HG02938 (cell line): ENCODE data around the gene NEUROG3.
"Not testable (repeated sequence)": the region's sequence is repeated elsewhere in the genome, so short reads cannot be mapped to it uniquely, and the experiment has no call there.

Source experiments
- ATAC-seq: cut with Tn5 transposase; IDR thresholded peaks from one replicate; pipeline ENCODE4 v1.9.1; 2021; ENCODE audit warnings: mild to moderate bottlenecking, moderate library complexity; ENCODE audit not compliant: unreplicated experiment

The NEUROG3 gene

DNA sequence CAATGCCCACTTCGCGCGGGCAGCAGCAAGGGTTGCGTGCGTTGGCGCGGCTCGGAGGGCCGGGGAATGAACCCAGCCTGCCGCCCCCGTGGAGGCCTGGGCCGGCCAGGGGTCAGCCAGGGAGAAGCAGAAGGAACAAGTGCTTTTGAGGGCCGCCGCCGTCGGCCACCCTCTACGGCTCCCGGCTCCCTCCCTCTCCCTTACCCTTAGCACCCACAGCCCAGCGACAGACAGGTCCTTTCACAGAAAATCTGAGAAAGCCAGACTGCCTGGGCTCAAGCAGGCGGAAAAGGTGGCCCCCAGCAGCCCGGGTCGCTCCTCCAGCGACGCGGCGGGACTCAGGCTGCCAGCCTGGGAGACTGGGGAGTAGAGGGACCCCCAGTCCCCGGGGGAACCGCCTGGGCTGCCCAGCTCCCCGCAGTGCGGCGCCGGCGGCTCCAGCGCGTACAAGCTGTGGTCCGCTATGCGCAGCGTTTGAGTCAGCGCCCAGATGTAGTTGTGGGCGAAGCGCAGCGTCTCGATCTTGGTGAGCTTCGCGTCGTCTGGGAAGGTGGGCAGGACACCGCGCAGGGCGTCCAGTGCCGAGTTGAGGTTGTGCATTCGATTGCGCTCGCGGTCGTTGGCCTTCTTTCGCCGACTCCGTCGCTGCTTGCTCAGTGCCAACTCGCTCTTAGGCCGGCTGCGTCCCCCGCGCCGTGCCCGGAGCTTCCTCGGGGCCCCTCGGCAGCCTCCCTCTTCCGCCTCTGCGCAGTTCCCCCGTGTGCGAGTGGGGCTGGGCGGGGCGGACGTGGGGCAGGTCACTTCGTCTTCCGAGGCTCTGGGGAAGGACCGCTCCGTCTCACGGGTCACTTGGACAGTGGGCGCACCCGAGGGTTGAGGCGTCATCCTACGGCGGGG lies 815 bp downstream of the NEUROG3 start:
- ATAC-seq: no peak

GRCh38 chr10:69571618-69572158 lies 1.5 kb downstream of the NEUROG3 start:
- no peak for ATAC-seq

DNA sequence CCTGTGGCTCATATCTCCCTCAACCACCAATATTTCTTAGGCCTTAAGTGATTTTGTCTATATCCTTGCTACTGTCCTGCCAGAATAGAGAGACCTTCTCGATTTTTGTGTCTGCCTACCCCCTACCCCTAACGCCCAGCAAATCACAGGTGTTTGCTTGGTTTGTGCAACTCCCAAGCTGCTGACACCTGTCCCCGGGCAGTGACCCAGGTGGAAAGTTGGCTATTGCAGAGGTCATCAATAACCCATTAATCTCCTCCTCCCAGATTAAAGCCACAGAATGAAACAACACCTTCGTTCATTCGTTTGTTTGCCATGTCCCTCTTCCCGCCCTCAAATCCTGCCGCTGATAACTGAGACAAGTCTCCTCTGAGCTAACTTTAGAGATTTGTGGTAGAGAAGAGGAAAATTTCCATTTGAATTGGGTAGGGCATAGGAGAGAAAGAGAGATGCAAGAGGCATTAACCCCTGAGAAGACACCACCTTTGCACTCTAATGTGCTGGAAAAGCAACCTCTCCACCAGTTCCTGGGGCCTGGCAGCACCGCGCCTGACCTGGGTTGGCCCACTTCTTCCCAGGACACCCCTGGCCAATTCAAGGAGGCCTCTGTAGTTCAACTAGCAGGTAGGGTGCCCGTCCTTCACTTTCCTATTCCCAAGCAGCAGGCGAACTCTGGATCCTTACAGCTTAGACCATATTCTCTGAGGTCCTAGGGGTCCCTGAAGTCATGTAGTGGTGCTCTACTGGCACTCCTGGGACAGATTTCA lies 3.0 kb downstream of the NEUROG3 start:
- no peak for ATAC-seq

- no peak for ATAC-seq
Measured at GRCh38 chr10:69569396-69569934, 3.8 kb downstream of the NEUROG3 start.

DNA sequence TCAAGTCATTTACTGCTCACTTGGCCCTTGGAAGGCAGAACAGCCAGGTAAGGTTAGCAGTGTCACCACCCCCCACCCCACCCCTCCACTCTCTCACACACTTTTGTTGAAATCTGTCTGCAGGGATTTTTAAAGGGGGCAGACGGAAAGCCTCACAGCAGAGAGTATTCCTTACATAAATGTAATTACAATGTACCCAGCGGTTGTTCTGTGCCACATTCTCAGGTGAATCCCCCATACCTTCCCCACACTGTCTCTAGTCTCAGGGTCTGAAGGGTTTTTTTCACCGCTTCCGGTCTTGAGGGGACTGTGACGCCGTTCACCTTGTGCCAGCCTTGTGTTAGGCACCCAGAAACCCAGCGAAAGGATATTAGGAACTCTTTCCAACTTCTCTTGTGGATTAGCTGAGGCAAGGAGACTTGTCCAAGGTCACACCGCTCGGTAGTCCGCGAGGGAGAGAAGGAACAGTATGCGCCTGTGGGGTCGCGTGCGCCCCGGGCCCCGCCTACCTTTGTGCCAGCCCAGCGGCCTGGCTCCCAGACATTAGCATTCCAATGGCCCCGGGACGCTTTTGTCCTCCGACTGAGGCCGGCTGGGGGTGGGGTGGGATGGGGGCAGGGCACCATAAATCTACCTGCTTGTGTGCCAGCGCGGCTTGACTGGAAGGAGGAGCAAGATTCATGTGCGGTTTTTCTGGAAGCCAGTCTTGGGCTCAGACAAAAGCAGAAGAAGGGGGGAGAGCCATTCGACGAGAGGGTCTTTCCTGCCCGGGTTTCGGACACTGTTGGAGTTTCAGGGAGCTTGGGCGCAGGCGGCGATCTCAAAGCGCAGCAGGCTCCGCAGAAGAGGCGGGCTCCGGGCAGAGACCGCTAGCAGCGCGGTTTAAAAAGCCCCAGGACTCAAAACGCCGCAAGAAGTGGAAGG lies 4.5 kb downstream of the NEUROG3 start:
- ATAC-seq: no peak

DNA sequence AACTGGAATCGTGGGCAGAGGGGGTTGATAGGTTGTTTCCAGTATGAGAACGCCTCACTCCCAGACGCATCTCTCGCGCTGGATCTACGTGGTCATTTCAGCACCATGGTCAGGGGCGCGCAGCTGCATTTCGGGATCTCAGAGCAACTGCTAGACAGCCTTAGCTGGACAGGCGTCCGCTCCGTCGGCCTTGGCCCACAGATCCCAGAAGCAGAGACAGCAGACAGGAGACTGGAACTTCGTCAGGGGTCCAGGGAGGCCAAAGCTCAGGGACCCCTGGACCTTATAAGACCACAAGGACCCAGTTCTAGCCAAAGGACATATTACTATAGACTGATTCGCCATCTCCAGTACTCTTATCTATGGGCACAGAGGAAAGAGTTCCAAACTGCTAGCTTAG lies 5.3 kb downstream of the NEUROG3 start:
- ATAC-seq: no peak

DNA sequence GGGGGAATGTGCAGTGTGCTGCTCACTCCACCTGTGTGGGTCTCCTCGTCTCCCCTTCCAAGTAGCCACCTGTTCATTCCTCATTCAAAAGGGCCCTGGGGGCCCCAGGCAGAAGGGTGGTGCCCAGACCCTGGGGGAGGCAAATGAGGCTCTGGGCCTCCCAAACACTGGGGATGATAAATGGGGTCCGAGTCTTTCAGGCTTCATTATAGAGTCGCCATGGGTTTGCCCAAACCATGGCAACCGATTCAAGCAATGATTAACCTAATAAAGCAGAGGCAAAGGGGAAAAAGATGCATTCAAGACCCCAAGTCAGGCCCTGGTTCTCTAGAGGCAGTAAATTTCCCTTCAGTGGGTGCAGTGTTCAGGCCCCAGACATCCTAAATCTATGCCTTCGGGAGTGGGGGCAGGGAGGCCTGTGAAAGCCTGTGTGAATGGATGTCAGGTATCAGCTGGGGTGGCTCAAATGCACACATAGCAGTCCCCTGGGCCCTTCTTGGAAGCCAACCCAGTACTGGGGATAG lies 10.4 kb downstream of the NEUROG3 start:
- ATAC-seq: no peak

DNA sequence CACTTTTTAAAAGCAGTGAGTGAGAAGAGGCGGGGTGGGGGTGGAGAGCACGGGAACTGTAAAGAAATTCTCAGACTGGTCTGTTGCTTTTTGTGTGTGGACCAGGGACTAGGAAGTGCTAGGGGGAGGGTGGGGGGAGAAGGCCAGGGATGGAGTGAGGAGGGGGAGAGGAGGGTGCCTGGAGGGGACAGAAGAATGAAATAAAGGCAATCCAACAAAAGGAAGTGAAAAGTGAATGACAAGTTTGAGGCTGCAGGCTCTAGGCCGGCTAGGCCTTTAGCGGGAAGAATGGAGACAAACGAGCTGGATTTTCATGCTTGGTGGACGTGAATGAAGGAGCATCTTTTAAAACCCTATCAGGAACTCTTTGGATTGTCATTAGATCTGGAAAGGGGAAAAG lies 13.7 kb downstream of the NEUROG3 start:
- no peak for ATAC-seq

- ATAC-seq: no peak
Measured at GRCh38 chr10:69558559-69558958, 14.7 kb downstream of the NEUROG3 start.

GRCh38 chr10:69554611-69555010 lies 18.6 kb downstream of the NEUROG3 start:
- ATAC-seq: no peak

- no peak for ATAC-seq
Measured at GRCh38 chr10:69553328-69553727, 19.9 kb downstream of the NEUROG3 start.

GRCh38 chr10:69552268-69552667 lies 21.0 kb downstream of the NEUROG3 start:
- no peak for ATAC-seq

- no peak for ATAC-seq
Measured at GRCh38 chr10:69549959-69550358, 23.3 kb downstream of the NEUROG3 start.

GRCh38 chr10:69541463-69541862 lies 31.8 kb downstream of the NEUROG3 start:
- ATAC-seq: no peak

- ATAC-seq: no peak
Measured at GRCh38 chr10:69538461-69538860, 34.8 kb downstream of the NEUROG3 start.

- ATAC-seq: no peak
Measured at GRCh38 chr10:69537449-69537848, 35.8 kb downstream of the NEUROG3 start.

- not testable (repeated sequence) for ATAC-seq
Measured at GRCh38 chr10:69536521-69536920, 36.7 kb downstream of the NEUROG3 start.

- no peak for ATAC-seq
Measured at GRCh38 chr10:69533658-69534057, 39.6 kb downstream of the NEUROG3 start.

- ATAC-seq: no peak
Measured at GRCh38 chr10:69527961-69528360, 45.3 kb downstream of the NEUROG3 start.
